Activated effector memory CD4-positive, alpha-beta T cell treated with Interleukin-2 at 50 U/mL for 16 hours (primary cell): Measurements from ENCODE around the gene ZFYVE19.

Experiments
- DNase-seq: peaks from one replicate; pipeline ENCODE4 v3.0.0-alpha.2; 2020

ZFYVE19 gene

DNA sequence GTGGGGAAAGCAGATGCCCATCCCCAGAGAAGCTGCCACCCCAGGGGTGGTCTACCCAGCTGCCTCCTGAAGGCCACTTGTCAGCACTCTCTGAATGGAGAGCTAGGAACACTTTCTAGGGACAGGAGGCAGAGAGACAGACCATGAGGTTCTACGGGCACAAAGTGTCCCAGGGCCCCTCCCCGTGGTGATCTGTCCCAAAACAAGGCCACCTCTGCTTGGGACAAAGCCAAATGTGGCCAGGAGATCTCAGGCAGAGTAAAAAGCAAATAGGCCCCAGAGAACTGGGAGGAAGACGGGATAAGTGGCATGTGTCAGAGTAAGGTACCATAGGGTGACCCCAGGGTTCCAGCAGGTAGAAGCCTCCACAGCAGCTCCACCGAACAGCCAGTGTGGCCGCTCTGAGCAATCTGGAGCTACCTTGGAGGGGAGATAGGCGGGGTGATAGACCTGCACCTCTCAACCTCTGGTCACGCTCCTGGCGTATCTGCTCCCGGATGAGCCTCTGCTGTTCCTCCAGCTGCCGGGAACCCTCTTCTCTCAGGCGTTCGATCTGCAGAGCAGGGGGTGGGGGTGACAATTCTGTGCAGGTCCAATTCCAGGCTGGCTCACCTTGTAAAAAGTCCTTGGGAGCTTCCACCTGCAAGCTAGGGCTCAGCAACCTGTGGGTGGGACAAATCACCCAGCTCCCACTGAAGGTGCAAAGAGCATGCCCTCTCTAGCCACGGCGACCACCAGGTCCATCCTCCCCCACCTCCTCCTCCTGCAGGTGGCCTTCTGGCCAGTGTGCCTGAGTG, 31.0 kb upstream of the ZFYVE19 start:
- DNase-seq: no peak

DNA sequence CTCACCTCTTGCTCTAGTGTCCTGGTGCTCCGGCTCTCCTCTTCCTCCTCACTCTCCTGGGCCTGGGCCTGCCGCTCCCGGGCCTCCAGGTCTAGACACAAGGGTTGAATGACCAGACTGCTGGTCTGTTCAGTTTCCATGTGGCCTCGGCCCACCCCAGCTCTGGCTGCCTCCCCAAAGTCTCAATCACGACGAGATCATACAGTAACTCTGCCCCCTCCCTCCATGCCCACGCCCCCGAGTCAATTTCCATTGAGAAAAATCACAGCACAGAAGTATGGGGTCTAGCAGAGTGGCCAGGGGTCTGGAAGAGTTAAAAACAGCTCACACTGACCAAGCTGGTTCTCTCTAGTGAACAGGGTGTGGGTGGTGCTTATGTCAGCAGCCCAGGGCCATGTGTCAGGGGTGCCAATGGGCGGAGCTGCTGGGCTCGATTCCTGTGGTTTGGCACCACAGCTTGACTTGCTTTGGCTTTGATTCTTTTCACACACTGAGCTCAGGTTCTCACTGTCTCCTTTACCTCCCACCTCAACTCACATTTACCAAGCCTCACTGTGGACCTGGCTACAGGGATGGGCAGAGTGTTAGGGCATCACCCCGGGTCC, 30.2 kb upstream of the ZFYVE19 start:
- no peak for DNase-seq

DNA sequence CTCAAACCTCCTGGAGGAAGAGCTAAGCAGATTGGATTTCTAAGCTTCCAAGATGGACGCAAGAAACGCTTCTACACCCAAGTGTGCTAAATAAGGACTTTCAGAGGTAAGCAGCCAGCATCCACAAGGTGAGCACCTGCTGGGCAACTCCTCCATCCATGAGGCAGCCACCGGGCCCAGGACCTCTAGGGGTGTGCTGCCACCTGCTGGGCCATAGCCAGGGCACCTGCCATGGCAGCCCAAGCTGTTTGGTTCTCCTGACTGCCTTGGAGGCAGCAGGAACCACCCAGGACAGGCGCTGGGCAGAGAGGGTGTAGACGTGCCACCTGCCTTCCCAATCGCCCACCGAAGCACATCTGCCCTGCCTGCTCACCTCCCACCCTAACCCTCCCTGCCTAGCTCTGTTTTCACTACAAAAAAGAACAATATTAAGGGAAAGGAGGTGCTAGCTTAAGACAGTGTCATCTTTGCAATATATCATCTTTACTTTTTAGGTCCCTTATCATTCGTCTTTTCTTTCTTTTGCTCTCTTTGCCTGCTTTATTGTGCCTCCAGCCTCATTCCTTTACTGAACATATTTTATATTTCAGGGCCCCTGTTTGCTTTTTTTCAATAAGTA, 24.2 kb upstream of the ZFYVE19 start:
- peak; percentile 67 for DNase-seq

GRCh38 chr15:40785164-40785563, 21.7 kb upstream of the ZFYVE19 start:
- no peak for DNase-seq

DNA sequence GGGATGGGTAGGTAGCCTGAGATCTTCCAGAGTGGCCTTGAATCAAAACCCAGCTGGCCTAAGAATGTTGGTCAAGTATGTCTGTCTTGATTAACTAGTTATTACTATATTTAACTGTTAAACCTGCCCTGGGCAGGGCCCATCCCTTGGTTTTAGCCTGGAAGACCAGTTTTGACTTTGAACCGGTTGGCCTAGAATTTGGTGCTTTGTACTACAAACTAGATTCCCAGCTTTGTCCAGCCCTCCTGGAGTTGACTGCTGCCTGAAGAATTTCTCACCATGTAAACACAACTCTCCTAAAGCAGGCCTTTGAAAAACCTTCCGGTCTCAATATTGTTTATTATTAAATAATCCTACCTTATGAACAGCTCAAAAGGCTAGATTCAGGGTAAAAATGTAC, 21.1 kb upstream of the ZFYVE19 start:
- DNase-seq: no peak

- DNase-seq: peak; percentile 29
These were observed 19.5 kb upstream of the ZFYVE19 start for GRCh38 chr15:40787344-40787841.

GRCh38 chr15:40787991-40788390, 18.9 kb upstream of the ZFYVE19 start:
- no peak for DNase-seq

GRCh38 chr15:40789119-40789518, 17.8 kb upstream of the ZFYVE19 start:
- DNase-seq: no peak

- DNase-seq: no peak
These were observed 16.9 kb upstream of the ZFYVE19 start for GRCh38 chr15:40789999-40790398.

- DNase-seq: no peak
These were observed 16.2 kb upstream of the ZFYVE19 start for GRCh38 chr15:40790718-40791117.

- DNase-seq: no peak
These were observed 14.5 kb upstream of the ZFYVE19 start for GRCh38 chr15:40792394-40792793.

GRCh38 chr15:40793216-40793989, 13.5 kb upstream of the ZFYVE19 start:
- no peak for DNase-seq

- DNase-seq: no peak
These were observed 10.8 kb upstream of the ZFYVE19 start for GRCh38 chr15:40796041-40796440.

DNA sequence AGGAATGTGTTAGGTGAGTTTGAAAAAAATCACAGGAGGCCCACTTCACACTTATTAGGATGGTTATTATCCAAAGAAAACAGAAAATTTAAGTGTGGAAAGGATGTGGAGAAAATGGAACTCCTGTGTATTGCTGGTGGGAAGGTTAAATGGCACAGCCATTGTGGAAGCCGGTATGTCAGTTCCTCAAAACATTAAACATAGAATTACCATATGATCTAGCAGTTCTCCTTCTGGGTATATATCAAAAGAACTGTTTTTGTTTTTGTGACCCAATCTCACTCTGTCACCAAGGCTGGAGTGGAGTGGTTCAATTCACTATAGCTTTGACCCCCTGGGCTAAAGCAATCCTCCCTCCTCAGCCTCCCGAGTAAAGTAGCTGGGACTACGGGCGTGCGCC, 10.4 kb upstream of the ZFYVE19 start:
- no peak for DNase-seq

DNA sequence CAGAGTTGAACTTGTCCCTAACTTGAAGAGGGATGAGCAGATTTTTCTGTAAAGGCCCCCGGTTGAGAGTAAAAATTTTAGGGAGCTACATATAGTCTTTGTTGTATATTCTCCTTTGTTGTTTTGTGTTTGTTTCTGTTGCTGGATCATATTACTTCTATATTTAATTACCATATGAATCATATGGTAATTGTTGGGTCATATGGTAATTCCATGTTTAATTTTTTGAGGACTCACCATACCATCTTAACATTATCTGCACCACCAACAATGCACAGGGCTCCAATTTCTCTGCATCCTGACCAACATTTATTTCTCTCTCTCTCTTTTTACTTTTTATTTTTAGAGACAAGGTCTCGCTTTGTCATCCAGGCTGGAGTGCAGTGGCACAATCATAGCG, 7.4 kb upstream of the ZFYVE19 start:
- DNase-seq: no peak

GRCh38 chr15:40803076-40803475, 3.8 kb upstream of the ZFYVE19 start:
- no peak for DNase-seq

DNA sequence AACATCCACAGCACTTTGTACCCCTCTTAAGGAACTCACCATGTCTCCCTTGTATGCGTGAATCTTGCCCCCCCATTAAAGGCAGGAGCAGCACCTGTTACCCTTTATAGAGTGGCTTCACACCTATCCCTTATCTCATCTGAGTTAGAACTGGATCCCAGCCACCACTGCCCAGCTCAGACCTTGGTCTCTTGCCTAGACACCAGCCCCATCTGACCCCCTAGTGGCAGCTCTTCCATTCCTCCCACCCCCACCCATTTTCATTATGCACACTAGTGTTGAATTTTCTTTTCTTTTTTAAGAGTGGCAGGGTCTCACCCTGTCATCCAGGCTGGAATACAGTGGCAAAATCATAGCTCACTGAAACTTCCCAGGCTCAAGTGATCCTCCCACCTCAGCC, 3.2 kb upstream of the ZFYVE19 start:
- DNase-seq: no peak

DNA sequence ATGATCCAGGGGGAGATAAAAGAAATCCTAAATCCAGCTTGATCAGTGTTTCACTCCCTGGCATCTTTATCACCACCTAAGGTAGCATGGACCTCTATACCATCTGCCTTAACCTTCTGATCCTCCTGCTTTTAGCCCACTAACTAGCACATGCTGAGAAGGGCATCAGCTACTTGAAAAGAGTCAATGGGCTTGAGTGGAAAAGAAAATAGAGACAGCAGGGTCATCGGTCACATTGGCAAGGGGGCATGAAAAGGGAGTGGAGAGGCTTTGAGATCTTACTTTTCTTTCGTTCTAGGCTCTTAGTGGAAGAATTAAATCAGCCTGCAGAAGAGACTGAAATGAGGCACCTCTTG, 239 bp upstream of the ZFYVE19 start:
- DNase-seq: no peak

DNA sequence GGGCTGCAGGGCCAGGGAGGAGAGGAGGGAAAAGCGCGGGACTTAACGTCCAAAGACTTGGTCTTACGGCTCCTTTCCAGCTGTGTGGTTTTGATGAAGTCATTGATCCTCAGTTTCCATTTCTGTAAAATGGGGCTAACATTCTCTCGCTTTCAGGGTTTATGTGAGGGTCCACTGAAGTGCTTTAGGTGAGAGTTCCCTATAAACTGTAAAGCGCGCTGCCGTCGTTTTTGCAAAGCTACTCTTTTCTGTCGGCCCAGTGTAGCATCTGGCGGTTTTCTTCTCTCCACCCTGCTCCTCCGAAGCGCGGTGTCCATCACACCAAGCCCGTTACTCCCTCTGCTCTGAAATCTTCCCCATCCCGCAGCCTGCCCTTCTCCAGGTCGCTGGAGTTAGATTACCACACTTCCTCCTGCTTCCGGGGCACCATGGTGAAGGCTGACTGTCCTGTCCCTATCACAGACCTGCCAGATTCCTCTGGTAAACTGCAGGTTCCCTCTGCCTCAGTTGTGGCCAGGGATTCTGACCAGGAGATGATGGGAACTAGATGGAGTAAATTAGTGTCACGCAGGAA, 1.1 kb downstream of the ZFYVE19 start:
- DNase-seq: no peak

DNA sequence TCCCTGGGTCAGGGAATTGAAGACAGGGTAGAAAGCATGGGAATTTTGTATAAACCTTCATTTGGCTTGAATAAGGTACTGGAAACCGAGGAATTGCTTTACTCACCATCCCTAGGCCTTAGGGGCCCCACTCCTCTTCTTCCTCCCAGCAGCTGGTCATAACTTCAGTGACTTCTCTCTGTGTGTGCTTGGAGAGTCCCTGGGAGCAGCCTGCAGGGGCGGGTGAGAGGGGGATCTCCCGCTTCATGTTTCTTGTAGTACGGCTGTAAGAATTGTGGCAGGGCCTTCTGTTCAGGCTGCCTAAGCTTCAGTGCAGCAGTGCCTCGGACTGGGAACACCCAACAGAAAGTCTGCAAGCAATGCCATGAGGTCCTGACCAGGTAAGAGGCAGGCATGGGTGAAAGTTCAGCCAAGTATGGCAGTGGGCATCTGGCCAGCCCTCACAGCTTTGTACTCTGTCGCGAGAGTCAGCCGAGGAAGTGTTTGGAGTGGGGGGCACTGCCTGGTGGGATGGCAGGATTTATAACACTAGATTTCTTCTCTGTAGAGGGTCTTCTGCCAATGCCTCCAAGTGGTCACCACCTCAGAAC, 2.1 kb downstream of the ZFYVE19 start:
- no peak for DNase-seq

- no peak for DNase-seq
These were observed 6.0 kb downstream of the ZFYVE19 start for GRCh38 chr15:40812721-40813425.
